Measurements from ENCODE around the gene MGRN1.
A peak's percentile ranks its signal among the peaks of the same experiment; 100 is the strongest.
"Not testable (repeated sequence)": the region's sequence is repeated elsewhere in the genome, so short reads cannot be mapped to it uniquely, and the experiment has no call there.

The MGRN1 gene

GRCh38 chr16:4701791-4702465, 77.3 kb downstream of the MGRN1 start:
- no peak for DNase-seq

DNA sequence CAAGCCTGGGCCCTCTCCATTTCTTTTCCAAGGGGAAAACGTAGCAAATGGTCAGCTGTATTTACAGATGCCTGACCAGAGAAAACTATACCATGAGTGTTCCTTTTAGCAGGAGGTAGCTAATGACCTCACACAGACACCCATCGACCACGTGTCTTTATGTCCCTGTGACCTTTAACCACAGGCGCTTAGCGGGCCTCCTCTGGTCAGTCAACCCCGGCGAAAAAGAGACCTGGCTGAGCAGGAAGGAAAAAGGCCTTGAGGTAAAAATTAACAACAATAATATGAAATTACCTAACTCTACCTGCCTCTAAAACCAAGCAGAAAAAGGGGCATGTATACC, 77.8 kb downstream of the MGRN1 start:
- no peak for DNase-seq

GRCh38 chr16:4703906-4704305, 79.3 kb downstream of the MGRN1 start:
- no peak for DNase-seq

- DNase-seq, result no peak
Observed at GRCh38 chr16:4704491-4704890, 79.9 kb downstream of the MGRN1 start.

DNA sequence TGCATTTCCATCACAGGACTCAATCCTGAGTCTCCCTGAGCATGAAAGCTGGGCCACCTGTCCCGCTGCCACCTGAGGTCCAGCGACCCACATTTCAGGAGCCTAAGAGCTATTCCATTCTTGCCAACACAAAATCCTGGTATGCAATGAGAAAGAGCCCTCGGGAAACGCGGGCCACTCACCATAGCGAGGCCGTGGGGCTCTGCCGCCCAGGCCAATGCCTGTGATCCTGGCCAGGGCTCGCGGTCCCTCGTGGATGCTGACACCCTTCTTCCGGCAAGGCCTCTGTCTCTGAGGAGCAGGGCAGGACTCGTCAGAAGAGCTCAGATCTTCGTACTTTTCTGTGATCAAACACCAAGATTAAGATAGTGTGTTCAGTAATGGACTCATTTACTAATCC, 80.3 kb downstream of the MGRN1 start:
- DNase-seq, result no peak

GRCh38 chr16:4706871-4707270, 82.2 kb downstream of the MGRN1 start:
- no peak for DNase-seq

GRCh38 chr16:4709481-4709880, 84.9 kb downstream of the MGRN1 start:
- no peak for DNase-seq

DNA sequence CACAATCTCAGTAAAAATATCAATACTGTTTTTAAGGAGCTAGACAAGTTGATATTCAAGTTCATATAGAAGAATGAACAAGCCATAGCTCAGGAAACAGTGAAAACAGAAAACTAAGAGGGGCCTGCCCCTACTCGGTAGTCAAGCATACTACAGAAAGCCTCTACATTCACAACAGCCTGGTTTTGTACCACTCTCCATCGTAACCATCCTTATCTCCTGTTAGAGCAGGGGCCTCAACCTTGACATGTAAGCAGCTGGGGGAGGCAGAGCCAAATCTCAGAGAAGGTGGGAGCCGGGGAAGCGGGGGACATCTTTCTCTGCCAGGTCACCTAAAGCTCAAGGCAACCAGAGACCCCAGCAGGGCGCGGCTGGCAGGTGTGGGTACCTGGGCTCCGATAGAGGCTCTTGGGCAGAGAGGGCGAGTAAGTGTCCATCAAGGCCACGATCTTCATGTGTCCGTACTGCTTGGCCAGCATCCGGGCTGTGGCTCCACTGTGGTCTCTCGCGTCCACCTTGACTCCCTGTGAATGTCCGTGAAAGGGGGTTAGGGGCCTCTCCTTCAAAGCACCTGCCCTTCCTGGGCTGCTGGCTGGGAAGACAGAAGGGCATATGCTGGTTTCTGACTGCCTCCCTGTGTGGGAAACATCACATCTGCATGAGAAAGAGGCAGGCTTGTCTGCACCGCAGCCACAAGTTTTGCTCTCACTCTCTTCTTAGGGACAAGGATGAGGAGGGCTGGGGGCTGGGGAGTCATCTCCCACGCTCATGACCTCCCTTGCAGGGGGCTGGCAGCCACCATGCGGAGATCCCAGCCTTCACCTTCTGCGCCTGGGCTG, 89.3 kb downstream of the MGRN1 start:
- DNase-seq, result no peak

GRCh38 chr16:4714996-4715395, 90.4 kb downstream of the MGRN1 start:
- DNase-seq, result no peak

GRCh38 chr16:4718466-4718865, 93.8 kb downstream of the MGRN1 start:
- no peak for DNase-seq

DNA sequence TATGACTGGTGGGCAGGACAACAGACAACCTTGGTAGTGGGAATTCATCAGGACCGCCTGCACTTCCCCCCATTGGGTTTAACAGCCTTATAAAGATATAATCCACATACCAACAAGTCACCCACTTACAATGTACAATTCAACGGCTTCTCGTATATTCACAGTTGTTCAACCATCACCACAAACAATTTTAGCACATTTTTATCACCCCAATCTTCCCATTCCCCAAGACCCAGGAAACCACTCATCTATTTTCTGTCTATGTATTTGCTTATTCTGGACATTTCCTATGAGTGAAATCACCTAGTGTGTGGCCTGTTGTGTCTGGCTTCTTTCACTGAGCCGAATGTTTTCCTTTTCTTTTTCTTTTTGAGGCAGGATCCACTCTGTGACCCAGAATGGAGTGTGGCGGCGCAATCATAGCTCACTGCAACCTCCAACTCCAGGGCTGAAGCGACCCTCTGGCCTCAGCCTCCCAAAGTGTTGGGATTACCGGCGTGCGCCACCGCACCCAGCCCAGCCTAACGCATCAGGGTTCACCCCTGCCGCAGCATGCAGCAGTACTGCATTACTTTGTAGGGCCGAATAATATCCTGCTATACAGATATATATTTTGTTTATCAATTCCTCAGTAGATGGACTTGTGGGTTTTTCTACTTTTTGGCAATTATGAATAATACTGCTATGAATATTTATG, 98.6 kb downstream of the MGRN1 start:
- DNase-seq, result no peak

DNA sequence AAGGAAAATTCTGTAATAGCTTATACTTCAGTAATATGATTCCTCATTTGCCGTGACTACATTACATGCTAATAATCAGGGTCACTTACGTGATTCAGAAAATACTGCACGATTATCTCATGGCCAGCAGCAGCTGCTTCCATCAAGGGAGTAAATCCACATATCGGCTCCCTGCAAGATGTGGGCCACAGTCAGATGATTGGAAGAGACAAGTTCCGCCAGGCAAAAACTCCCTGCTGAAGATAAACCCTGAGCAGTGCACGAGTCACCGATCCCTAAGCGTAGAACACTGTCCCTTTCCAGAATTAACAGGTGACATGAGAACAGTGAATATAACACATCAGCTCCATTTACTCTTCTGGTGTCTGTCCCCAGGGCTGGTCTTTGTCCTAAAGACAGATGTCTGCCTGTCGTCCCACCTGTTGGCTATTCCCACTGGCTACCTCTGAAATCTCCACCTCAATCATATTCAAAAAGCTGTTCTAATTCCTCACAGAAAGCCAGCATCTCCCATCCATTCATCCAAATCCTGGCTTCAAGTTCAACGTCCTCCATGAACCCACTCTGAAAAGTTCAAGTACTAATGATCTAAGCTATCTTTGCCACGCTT, 100.1 kb downstream of the MGRN1 start:
- DNase-seq, result no peak

- DNase-seq, result no peak
Observed at GRCh38 chr16:4726616-4727015, 102.0 kb downstream of the MGRN1 start.

- DNase-seq, result no peak
Observed at GRCh38 chr16:4728676-4729075, 104.0 kb downstream of the MGRN1 start.

- DNase-seq, result no peak
Observed at GRCh38 chr16:4729876-4730275, 105.2 kb downstream of the MGRN1 start.

DNA sequence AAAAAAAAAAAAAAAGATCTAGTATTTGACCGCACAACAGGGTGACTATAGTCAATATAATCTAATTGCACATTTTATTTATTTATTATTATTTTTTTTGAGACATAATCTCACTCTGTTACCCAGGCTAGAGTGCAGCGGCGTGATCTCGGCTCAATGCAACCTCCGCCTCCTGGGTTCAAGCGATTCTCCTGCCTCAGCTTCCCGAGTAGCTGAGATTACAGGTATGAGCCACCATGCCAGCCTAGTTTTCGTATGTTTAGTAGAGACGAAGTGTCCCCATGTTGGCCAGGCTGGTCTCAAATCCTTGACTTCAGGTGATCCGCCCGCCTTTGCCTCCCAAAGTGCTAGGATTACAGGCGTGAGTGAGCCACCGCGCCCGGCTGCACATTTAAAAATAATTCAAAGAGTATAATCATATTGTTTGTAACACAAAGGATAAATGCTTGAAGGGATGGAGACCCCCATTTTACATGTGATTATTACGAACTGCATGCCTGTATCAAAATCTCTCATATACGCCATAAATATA, 108.7 kb downstream of the MGRN1 start:
- no peak for DNase-seq

GRCh38 chr16:4733747-4734062, 109.1 kb downstream of the MGRN1 start:
- DNase-seq, result no peak

DNA sequence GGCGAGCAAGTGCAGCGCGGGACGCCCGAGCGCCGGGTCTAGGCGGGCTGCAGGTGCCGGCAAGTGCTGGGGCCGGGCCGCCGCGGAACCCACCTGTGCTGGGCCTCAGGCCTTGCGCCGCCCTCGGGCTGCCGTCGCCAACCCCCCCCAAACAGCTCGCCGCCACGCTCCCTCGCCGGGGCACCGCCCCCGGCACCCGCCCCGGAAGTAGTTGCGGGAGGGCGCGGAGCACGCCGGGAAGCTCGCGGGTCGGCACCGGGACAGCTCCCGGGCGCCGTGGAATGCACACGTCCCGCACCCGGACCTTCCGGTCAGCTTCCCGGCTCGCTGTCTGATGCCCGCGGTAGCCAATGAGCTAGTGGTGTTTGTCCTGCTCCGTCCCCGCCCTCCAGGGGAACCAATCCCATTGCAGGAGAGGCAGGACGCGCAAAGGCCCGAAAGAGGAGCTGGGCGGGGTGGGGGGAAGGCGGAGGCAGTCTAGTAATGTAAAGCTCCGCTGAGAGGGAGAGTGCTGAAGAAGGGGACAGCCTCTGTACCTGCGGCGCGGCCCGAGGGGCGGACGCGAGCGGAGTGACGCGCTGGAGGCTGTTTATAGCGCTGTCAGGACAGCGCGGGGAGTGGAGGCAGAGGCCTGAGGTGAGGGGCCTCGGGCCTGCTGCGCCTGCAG, 109.6 kb downstream of the MGRN1 start, which contains the start of the genes ANKS3 and DNAAF8:
ANKS3 (minus strand) TSS at position 209 of the 667 bp plus-strand sequence. CDS start 4,122 bp downstream, outside the sequence.
DNAAF8 (plus strand) TSS at position 475 of the 667 bp plus-strand sequence. CDS start 1,978 bp downstream, outside the sequence.
- DNase-seq, result peak; percentile 95

GRCh38 chr16:4734730-4735535, 110.3 kb downstream of the MGRN1 start:
- DNase-seq, result peak; percentile 96

DNA sequence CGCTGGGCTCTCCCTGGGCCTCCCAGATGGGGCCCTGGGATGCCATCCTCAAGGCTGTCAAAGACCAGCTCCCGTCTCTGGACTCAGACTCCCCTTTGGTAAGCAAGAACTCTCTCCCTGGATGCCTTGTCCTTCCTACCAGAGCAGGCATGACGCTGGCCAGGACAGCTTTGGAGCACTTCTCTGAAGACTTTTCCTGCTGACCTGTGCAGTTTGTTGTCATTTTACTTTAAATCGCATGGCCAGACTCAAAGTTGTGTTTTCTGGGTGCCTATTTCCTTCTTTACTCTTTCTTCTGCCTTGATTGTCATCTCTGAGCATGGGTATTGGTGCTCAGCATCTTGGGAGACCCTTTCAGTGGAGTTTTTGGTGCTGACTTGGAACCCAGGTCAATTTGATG, 111.9 kb downstream of the MGRN1 start:
- DNase-seq, result no peak

DNA sequence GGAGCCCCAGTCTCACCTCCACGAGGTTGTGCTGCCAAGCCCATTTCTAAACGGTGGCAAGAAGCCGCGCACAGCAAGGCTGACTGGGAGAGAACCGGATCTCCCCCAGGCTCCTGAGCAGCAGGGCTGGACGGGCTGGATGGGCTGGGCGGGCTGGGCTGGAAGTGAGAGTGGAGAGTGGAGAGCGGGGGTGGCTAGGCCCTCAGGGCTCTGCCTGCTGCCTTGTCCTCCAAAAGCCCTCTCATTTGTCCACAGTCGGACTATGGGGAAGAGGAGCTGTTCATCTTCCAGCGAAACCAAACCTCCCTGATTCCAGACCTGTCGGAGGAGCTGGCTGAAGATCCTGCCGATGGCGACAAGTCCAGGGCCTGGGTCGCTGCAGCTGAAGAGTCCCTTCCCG, 112.9 kb downstream of the MGRN1 start:
- DNase-seq, result no peak

DNA sequence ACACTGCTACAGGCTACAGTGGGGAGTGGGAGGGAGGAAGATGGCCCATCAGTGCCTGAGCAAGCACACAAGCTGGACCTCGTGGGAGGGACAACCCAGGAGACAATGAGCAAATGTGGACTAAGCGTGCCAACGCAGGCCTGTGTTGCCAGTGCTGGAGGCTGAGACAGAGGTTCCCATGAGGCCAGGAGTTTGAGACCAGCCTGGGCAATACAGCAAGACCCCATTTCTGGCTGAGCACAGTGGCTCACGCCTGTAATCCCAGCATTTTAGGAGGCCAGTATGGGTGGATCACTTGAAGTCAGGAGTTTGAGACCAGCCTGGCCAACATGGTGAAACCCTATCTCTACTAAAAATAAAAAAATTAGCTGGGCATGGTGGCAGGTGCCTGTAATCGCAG, 113.7 kb downstream of the MGRN1 start:
- not testable (repeated sequence) for DNase-seq
